Smooth muscle cell (in vitro differentiated cells): Measurements from ENCODE around the gene SCN2A. TPM values are rescaled to one million over a fixed set of nuclear protein-coding genes. Genes with fewer than 3 reads are reported as not detected.

Source experiments
- DNase-seq: peaks from one replicate; lab custom pipeline; 2025; ENCODE audit not compliant: unreplicated experiment; lab: John Stamatoyannopoulos, UW
- H2AFZ ChIP-seq: fragments of 200-600 bp; sonication (generic); 2 replicates; pipeline ENCODE4 v1.6.0; 2016; ENCODE audit warnings: antibody characterized with exemption, low read depth, mild to moderate bottlenecking
- H3F3A ChIP-seq: fragments of 200-600 bp; sonication (generic); 2 replicates; pipeline ENCODE4 v1.6.0; 2017; ENCODE audit warnings: antibody characterized with exemption, low read depth
- H3K27ac ChIP-seq: fragments of 200-600 bp; sonication (generic); 2 replicates; pipeline ENCODE4 v1.5.1; 2016; ENCODE audit warnings: low read depth, mild to moderate bottlenecking
- H3K27me3 ChIP-seq: fragments of 200-600 bp; sonication (generic); 2 replicates; pipeline ENCODE4 v1.6.1; 2016; ENCODE audit warnings: low read depth, mild to moderate bottlenecking
- H3K36me3 ChIP-seq: fragments of 200-600 bp; sonication (generic); 2 replicates; pipeline ENCODE4 v1.5.1; 2016; ENCODE audit warnings: low read depth
- H3K4me1 ChIP-seq: fragments of 200-600 bp; sonication (generic); 2 replicates; pipeline ENCODE4 v1.5.1; 2016; ENCODE audit warnings: low read depth
- H3K4me2 ChIP-seq: fragments of 200-600 bp; sonication (generic); 2 replicates; pipeline ENCODE4 v1.6.0; 2016; ENCODE audit warnings: mild to moderate bottlenecking
- H3K4me3 ChIP-seq: fragments of 200-600 bp; sonication (generic); 2 replicates; pipeline ENCODE4 v1.5.1; 2016; ENCODE audit warnings: mild to moderate bottlenecking
- H3K79me2 ChIP-seq: fragments of 200-600 bp; sonication (generic); 2 replicates; pipeline ENCODE4 v1.6.0; 2016; ENCODE audit warnings: low read depth, mild to moderate bottlenecking
- H3K9ac ChIP-seq: fragments of 200-600 bp; sonication (generic); 2 replicates; pipeline ENCODE4 v1.6.0; 2016; ENCODE audit warnings: low read depth
- H3K9me3 ChIP-seq: fragments of 200-600 bp; sonication (generic); replicated peaks from 2 replicates; pipeline ENCODE4 v1.5.1; 2016; ENCODE audit warnings: low read depth
- H4K20me1 ChIP-seq: fragments of 200-600 bp; sonication (generic); 2 replicates; pipeline ENCODE4 v1.6.0; 2016; ENCODE audit warnings: low read depth
- CTCF ChIP-seq: fragments of 200-600 bp; sonication (generic); IDR thresholded peaks from 2 replicates; pipeline ENCODE4 v1.5.1; 2017; ENCODE audit warnings: borderline replicate concordance, mild to moderate bottlenecking, antibody characterized with exemption; ENCODE audit not compliant: insufficient read depth, poor library complexity, severe bottlenecking
- WGBS: methylation state at CpG from one replicate; pipeline ENCODE4 v1.1.7; 2016; ENCODE audit warnings: low lambda C conversion rate; 5-methylcytosine and 5-hydroxymethylcytosine counted together
- polyA plus RNA-seq: library from polyadenylated mRNA; unstranded; fragments of >200 nt; fragmentation: Nextera tagmentation; extraction: Ambion mirVana; gene quantifications from 2 replicates; pipeline ENCODE4 v1.2.1, GENCODE V29; 2016
- total RNA-seq: library from RNA; depleted of rRNA; stranded (reverse); fragments of >200 nt; gene quantifications from 2 replicates; pipeline ENCODE4 v1.2.3, GENCODE V29; 2014

Gene SCN2A
- total and polyA plus RNA-seq, 2 experiments from 2014 or later: 0.17 to 0.27 TPM

DNA sequence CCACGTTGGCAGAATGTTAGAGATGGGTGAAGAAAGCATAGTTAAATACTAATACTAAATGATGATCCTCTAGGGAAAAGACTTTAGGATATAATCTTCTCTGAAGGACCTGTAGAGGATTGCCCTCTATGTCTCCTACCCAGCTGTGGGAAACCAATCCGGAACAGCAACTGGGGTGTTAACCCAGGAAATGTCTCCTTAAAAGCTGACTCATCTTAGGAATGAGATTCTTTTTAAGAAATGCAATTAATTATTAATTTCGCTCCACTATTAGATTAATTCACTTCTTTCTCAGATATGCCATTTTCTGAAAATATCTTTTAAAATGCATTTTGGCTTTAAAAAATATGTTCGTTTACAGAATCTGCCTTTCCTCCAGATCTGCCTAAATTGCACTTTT, 42.8 kb upstream of the SCN2A start:
- Histone ChIP-seq H3K79me2 (no peaks in the 10 kb centered on the region), H3K9me3 (no peaks in the 10 kb centered on the region), H3K9ac (no peak overlapping the region), H4K20me1 (no peaks in the 10 kb centered on the region), H3K4me1 (no peaks in the 10 kb centered on the region), H3K36me3 (no peaks in the 10 kb centered on the region), H2AFZ (no peak overlapping the region), H3K27ac (no peak overlapping the region), H3K4me3 (no peak overlapping the region), H3K4me2 (no peak overlapping the region), H3F3A (no peaks in the 10 kb centered on the region), H3K27me3 (no peaks in the 10 kb centered on the region)
- 85% methylated on average over 4 of the region's 4 CpGs for WGBS
- no peak for DNase-seq
- no peak for TF ChIP-seq CTCF

DNA sequence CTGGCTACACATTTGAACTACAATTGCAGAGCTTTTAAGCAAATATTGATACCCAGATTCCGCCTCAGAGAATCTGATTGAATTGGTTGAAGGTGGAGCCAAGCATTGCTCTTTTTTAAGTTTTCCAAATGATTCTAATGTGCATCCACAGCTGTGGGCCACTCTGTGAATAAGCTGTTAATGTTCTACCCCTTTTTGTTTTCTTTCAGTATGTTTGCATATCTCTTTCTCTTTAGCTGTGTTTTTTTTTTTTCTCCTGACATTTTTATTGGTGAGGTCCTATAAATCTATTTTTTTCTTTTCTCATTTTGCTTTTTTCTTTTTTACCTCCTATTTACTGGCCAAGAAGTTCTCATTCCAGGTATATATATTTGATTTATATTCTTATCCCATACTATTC, 41.9 kb upstream of the SCN2A start:
- no peak overlapping the region for H3K27ac ChIP-seq
- H3K79me2 ChIP-seq: no peaks in the 10 kb centered on the region
- no peak overlapping the region for H3K4me3 ChIP-seq
- H4K20me1 ChIP-seq: no peaks in the 10 kb centered on the region
- H3K27me3 ChIP-seq: no peaks in the 10 kb centered on the region
- H2AFZ ChIP-seq: no peak overlapping the region
- H3K9ac ChIP-seq: no peak overlapping the region
- H3K36me3 ChIP-seq: no peaks in the 10 kb centered on the region
- TF ChIP-seq CTCF: no peak
- no peaks in the 10 kb centered on the region for H3K4me1 ChIP-seq
- WGBS: 94% methylated on average over 1 of the region's 1 CpG
- no peak overlapping the region for H3K4me2 ChIP-seq
- H3K9me3 ChIP-seq: no peaks in the 10 kb centered on the region
- no peak for DNase-seq
- no peaks in the 10 kb centered on the region for H3F3A ChIP-seq

DNA sequence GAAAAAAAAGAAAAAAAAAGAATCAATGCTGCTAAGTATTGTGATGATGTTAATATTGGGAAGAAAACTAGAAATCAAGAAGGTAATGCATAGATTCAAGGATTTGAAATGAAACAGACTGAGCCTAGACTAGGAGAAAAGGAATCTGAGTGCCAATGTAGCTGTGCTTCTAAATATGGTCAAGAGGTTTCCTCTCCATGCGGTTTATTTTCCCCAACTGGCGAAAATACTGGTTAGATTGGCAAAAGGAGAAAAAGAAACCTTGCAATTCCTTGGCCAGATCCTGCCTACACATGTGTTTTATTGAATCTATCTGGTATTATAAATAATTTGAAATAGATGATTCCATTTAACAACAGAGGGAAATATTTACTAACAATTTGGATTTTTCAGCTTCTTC, 41.0 kb upstream of the SCN2A start:
- no peak for DNase-seq
- Histone ChIP-seq H2AFZ (no peak overlapping the region), H3K9me3 (no peaks in the 10 kb centered on the region), H4K20me1 (no peaks in the 10 kb centered on the region), H3K4me2 (no peak overlapping the region), H3K27me3 (no peaks in the 10 kb centered on the region), H3K4me1 (no peaks in the 10 kb centered on the region), H3K79me2 (no peaks in the 10 kb centered on the region), H3K9ac (no peak overlapping the region), H3K36me3 (no peaks in the 10 kb centered on the region), H3F3A (no peaks in the 10 kb centered on the region), H3K4me3 (no peak overlapping the region), H3K27ac (no peak overlapping the region)
- WGBS: 66% methylated on average over 2 of the region's 2 CpGs
- no peak for TF ChIP-seq CTCF

GRCh38 chr2:165202239-165202638, 37.0 kb upstream of the SCN2A start:
- 97% methylated on average over 1 of the region's 1 CpG for WGBS
- no peak overlapping the region for H3K4me2 ChIP-seq
- H3F3A ChIP-seq: no peaks in the 10 kb centered on the region
- no peaks in the 10 kb centered on the region for H4K20me1 ChIP-seq
- H3K4me1 ChIP-seq: no peaks in the 10 kb centered on the region
- H3K79me2 ChIP-seq: no peaks in the 10 kb centered on the region
- no peak for DNase-seq
- no peak overlapping the region for H2AFZ ChIP-seq
- no peaks in the 10 kb centered on the region for H3K9me3 ChIP-seq
- no peaks in the 10 kb centered on the region for H3K36me3 ChIP-seq
- no peaks in the 10 kb centered on the region for H3K27me3 ChIP-seq
- no peak overlapping the region for H3K4me3 ChIP-seq
- no peak overlapping the region for H3K9ac ChIP-seq
- TF ChIP-seq CTCF: no peak
- no peak overlapping the region for H3K27ac ChIP-seq
